Progenitor cell of endocrine pancreas (in vitro differentiated cells): ENCODE results near the gene PRDM16. TPM values are rescaled to one million over a fixed set of nuclear protein-coding genes. Genes with fewer than 3 reads are reported as not detected.
"Not testable (repeated sequence)": the region's sequence is repeated elsewhere in the genome, so short reads cannot be mapped to it uniquely, and the experiment has no call there.

Source experiments
- DNase-seq: peaks from one replicate; pipeline ENCODE4 v3.0.0; 2021; ENCODE audit warnings: low spot score; ENCODE audit not compliant: unreplicated experiment
- H3K27ac Mint-ChIP-seq: 2 replicates; pipeline ENCODE4 v1.8.0; 2021; ENCODE audit warnings: mild to moderate bottlenecking, moderate library complexity, mixed read lengths
- H3K27me3 Mint-ChIP-seq: 2 replicates; pipeline ENCODE4 v1.8.0; 2021; ENCODE audit warnings: mixed read lengths
- H3K36me3 Mint-ChIP-seq: 2 replicates; pipeline ENCODE4 v1.8.0; 2022; ENCODE audit warnings: mixed read lengths; ENCODE audit not compliant: insufficient read depth
- H3K4me1 Mint-ChIP-seq: 2 replicates; pipeline ENCODE4 v1.8.0; 2021; ENCODE audit warnings: low read depth, mixed read lengths
- H3K4me3 Mint-ChIP-seq: 2 replicates; pipeline ENCODE4 v1.8.0; 2021; ENCODE audit warnings: low read depth, mild to moderate bottlenecking, moderate library complexity, mixed read lengths
- H3K9me3 Mint-ChIP-seq: 2 replicates; pipeline ENCODE4 v1.8.0; 2021; ENCODE audit warnings: low read depth, mixed read lengths
- total RNA-seq: library from RNA; stranded (reverse); gene quantifications from 2 replicates; pipeline ENCODE4 v1.2.1, GENCODE V29; 2021
- TF ChIP-seq, protein P1 (sequence below): fragments of 200-600 bp; sonication (generic); IDR thresholded peaks from one replicate; pipeline ENCODE4 v1.5.0; 2021; ENCODE audit warnings: antibody characterized with exemption, mild to moderate bottlenecking; ENCODE audit not compliant: unreplicated experiment

The PRDM16 gene
- total RNA-seq, 1 donor from 2014 or later, result 69.1 TPM

GRCh38 chr1:3086272-3086974 lies 17.4 kb downstream of the PRDM16 start:
- Mint-ChIP-seq H3K27ac (no peak overlapping the region), H3K9me3 (no peaks in the 10 kb centered on the region), H3K36me3 (peaks cover 4% of the 10 kb centered on the region), H3K4me3 (no peak overlapping the region), H3K27me3 (no peaks in the 10 kb centered on the region), H3K4me1 (peaks cover 23% of the 10 kb centered on the region)
- no peak for DNase-seq
- TF ChIP-seq, protein P1, sequence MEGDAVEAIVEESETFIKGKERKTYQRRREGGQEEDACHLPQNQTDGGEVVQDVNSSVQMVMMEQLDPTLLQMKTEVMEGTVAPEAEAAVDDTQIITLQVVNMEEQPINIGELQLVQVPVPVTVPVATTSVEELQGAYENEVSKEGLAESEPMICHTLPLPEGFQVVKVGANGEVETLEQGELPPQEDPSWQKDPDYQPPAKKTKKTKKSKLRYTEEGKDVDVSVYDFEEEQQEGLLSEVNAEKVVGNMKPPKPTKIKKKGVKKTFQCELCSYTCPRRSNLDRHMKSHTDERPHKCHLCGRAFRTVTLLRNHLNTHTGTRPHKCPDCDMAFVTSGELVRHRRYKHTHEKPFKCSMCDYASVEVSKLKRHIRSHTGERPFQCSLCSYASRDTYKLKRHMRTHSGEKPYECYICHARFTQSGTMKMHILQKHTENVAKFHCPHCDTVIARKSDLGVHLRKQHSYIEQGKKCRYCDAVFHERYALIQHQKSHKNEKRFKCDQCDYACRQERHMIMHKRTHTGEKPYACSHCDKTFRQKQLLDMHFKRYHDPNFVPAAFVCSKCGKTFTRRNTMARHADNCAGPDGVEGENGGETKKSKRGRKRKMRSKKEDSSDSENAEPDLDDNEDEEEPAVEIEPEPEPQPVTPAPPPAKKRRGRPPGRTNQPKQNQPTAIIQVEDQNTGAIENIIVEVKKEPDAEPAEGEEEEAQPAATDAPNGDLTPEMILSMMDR, result no peak

- H3K4me1 Mint-ChIP-seq, result peaks cover 23% of the 10 kb centered on the region
- TF ChIP-seq, protein P1, result no peak
- peaks cover 4% of the 10 kb centered on the region for H3K36me3 Mint-ChIP-seq
- no peak overlapping the region for H3K27ac Mint-ChIP-seq
- no peaks in the 10 kb centered on the region for H3K9me3 Mint-ChIP-seq
- no peaks in the 10 kb centered on the region for H3K27me3 Mint-ChIP-seq
- H3K4me3 Mint-ChIP-seq, result no peak overlapping the region
- no peak for DNase-seq
Measured at GRCh38 chr1:3087049-3087448, 18.0 kb downstream of the PRDM16 start.

- peaks cover 23% of the 10 kb centered on the region for H3K4me1 Mint-ChIP-seq
- not testable (repeated sequence) for H3K36me3 Mint-ChIP-seq, H3K9me3 Mint-ChIP-seq, H3K27ac Mint-ChIP-seq, H3K27me3 Mint-ChIP-seq, DNase-seq, H3K4me3 Mint-ChIP-seq
Measured at GRCh38 chr1:3087946-3088668, 19.1 kb downstream of the PRDM16 start.

- Mint-ChIP-seq H3K4me1 (peaks cover 22% of the 10 kb centered on the region), H3K9me3 (no peaks in the 10 kb centered on the region), H3K36me3 (peaks cover 4% of the 10 kb centered on the region), H3K27ac (peak overlapping the region; percentile 82), H3K4me3 (no peak overlapping the region), H3K27me3 (no peaks in the 10 kb centered on the region)
- DNase-seq, result no peak
- TF ChIP-seq, protein P1, result no peak
Measured at GRCh38 chr1:3089490-3089889, 20.5 kb downstream of the PRDM16 start.

- Mint-ChIP-seq H3K4me3 (no peak overlapping the region), H3K9me3 (no peaks in the 10 kb centered on the region), H3K36me3 (peaks cover 4% of the 10 kb centered on the region)
Measured at GRCh38 chr1:3091334-3091733, 22.3 kb downstream of the PRDM16 start.

More at GRCh38 chr1:3091334-3091733, 22.3 kb downstream of the PRDM16 start:
- H3K27me3 Mint-ChIP-seq, result no peaks in the 10 kb centered on the region
- H3K27ac Mint-ChIP-seq, result no peak overlapping the region
- DNase-seq, result no peak
- peaks cover 22% of the 10 kb centered on the region for H3K4me1 Mint-ChIP-seq
- TF ChIP-seq, protein P1, result no peak
